ENCODE results near the gene CORO2B. TPM values are rescaled to one million over a fixed set of nuclear protein-coding genes. Genes with fewer than 3 reads are reported as not detected.

The CORO2B gene
- polyA plus RNA-seq, 1 donor = 4.7 TPM

DNA sequence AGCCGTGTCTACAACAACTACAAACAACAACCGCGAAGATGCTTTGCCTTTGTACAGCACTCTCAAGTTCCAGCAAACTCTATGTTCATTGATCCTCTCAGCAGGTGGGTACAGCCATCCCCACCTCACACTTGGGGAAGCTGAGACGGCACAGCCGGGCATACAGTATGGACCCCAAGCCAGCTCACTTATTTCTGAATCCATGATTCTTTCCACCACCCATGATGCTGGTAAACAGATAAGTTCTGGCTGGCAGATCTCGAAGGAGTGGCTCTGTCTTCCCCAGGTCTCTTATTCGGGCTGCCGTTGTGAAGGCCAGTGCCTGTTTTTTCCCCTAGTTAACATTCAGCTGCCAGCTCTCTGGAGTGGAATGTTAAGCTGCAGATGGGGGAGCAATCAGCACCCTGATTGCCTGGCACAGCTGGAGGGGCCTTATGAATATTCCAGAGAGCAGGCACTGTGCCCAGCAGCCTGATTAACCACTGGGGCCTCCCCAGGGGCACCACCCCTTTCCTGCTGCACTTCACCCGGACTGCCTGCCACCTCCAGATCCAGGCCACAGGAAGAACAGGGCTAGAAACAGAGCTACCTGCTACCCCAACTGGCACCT lies 73.2 kb downstream of the CORO2B start:
- no peak for DNase-seq

DNA sequence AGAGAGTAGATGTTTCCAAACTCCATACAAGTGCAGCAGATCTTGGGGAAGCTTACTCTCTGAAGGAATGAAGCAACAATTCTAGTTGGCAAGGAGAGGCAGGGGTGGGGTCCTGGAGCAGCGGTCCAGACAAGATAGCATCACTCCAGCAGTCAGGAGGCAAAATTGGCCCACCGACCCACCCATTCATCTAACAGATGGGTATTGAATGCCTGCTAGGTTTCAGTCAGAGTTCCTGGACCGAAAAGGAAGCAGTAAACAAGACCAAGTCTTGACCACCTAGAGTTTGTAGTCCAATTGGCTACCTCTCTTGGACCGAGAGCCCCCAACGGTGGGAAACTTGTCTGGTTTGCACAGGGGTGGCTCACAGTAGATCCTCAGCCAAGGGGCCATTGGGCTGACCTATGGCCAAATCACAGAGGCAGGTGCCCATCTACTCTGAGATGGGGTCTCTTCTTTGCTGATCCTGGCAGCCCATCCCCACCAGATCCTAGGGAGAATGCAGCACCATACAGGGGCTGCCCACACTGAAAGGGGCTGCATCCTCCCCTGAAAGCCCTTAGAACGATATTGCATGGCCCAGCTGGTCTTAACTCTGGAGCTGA lies 74.3 kb downstream of the CORO2B start:
- DNase-seq = no peak

DNA sequence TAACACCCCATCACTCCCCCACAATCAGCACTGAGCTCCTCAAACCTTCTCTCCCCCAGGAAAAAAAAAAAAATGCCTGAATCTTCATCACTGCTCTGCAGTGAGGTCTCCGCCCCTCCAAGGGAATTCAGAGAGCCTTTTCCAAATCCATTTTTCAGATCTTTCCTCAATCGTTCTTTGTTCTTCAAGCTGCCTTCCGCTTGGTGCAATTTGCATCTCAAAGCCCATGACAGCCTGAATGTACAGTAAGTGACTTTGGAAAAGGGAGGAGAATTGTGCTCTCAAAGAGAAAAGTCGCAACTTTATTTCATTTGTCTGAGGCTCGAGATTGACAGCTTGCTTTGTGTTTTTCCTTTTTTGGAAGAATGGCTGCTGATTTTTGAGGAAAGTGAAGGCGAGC lies 75.0 kb downstream of the CORO2B start:
- no peak for DNase-seq

DNA sequence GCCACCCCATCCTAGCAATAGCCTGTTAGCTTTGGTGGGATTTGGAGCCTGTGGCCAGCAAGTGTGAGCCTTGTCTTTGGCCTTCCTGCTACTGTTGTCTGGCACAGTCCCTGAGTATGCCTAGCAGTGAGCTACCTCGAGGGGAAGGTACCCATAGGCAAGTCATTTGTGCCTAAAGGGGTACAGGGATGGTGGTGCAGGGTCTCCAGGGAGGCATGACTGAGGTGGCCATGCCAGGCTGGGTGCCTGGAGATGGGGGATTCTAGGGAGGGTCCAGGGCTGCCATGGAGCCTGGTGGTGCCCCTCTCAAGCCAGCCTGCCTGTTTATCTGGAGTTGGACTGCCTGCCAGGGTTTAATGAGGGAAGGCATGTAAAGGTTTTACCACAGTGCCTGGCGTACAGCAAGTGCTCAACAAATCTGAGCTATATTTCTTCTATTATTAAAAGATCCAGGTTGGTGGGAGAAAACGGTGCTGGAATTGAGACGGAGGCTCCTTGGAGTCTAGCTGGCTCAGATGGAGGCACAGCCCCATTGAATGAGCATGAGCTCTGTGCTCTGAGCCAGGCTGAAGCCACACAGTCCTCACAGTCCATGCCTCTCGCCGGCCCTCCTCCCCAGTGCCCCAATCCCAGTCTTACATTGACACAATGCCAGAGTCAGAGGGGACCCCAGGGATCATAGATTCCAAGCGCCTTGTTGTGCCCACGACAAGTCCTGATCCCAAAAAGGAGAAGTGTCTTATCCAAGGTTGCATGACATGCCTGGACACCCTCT lies 76.2 kb downstream of the CORO2B start:
- DNase-seq = no peak

DNA sequence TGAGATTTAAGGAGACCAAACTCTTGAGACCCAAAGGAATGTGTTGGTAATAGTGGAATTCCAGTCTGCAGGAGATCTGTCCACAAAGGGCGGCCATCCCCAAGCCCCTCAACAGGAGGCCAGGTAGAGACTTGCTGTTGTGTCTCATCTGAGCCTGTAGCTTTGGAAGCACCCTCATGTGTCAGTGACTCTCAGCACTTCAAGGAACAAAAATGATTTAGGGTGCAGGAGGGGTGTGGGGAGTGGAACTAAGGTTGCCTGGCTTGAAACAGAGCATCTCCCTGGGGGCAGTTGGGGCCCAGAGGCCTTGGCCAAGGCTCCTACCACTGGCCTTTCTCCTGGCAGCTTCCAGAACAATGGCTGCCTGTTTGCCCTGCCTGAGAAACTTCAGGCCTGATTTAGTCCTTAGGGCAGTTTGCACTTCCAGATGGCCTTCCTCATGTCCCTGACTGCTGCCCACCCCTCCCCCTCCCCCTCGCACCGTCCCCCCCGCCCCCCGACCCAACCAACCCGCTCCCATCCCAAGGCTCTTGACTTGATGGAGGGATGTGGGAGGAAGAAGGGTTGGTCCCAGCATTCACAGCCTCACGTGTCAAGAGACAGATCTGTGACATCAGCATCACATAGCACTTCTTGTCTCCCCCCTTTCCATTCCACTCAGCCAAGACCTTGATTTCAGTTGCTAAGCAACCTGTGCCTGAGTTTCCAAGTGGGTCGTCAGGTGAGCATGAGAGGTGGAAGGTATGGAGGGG lies 77.1 kb downstream of the CORO2B start:
- no peak for DNase-seq

DNA sequence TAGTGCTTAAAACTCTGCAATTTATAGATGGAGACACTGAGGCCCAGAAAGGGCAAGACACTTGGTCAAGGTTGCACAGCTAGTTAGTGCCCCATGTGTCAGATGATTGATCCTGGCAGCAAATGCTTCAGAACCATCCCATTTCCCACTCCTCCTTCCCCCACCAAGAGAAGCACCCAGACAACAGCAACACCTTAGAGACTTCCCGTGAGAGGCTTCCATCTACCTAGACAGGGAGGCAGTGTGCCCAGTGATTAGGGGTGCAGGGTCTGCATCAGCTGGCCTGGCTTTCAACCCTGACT lies 77.6 kb downstream of the CORO2B start:
- DNase-seq = no peak

DNA sequence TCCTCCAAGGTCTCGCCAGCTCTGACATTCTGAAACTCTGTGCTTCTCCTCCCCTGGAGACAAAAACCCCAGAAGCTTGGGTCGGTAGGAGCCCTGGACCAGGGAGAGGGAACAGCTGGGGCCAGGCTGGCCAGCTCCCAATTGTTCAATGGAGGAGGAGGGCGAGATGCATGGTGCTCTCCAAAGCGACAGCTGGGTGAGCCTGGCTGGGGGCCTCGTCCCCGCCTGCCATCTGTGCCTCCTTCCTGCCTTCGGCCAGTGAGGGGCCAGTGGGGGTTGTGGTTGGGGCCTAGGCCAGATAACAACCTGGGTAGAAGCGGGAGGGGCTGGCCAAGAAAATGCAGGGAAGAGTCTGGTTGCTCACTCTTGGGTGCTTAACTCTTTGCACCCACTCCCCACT lies 79.4 kb downstream of the CORO2B start:
- no peak for DNase-seq

DNA sequence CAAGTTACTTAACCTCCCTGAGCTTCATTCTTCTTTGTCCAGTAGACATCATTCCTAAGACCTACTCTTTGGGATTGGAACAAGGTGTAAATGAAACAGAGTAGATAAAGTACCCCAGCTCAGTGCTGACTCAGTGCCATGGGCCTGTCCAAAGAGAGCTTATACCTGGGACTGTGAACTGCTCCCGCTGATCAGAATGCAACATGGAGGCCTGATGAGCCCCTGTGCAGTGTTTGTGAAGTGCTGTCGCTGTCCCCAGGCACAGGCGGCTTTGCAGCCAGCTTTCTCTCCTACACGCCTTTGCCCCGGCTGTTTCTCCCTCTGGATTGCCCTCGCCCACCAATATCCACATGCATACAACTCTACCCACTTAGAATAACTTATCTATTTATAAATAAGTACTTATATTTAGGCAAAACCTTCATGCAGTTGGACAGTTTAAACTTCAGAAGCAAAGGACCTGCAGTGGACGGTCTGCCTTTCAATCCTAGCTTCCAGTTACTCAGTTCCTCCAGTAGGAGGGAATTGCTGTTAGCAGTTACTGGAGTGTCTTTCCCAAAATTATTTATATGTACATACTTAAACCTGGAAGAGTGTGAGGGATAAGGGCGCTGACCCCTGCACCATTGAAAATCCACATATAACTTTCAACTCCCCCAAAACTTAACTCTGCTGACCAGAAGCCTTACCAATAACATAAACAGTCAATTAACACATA lies 80.0 kb downstream of the CORO2B start:
- no peak for DNase-seq

DNA sequence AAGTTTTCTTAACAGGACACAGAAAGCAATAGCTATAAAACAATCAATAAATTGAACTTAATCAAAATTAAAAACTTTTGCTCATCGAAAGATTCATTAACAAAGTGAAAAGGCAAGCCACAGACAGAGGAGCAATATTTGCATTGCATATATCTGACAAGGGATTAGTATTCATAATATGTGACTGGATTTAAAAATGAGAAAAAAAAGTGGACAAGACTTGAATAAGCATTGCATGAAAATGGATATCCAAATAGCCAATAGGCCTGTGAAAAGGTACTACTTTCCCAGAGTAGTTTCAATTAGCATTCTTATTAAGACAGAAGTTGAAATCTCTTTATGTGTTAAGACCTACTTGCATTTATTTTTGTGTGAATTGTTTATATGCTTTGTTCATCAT lies 84.7 kb downstream of the CORO2B start:
- no peak for DNase-seq

DNA sequence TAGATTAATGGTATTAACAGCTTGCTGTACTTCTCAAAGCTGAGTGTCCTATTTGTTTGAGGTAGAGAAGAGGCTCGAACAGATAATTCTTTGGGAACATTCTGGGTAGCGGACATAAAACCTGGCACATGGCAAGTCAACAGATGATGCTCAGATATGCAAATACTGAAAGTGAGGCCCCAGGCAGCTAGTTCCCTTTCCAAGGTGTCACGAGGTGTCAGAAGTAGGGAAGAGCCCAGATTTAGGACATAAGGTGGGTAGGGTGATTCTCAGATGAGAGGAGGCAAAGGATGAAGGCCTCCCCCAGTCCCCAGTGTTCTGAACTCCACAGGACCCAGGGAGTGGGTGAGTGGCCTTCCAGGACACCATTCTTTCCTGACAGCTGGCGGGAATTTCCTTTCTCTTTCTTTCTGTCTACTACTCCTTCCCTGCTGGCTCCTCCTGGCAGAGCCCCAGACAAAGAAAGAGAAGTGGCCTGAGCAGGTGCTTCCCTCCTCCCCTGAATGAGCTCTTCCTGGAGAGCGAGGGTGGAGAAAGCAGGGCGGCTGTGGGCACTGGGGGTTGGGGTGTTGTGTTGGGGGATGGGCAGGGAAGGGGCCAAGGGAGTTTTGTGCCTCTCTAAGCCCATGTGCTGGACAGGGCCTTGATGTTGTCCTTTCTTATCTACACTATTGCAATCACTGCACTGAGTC lies 87.5 kb downstream of the CORO2B start:
- DNase-seq = no peak

DNA sequence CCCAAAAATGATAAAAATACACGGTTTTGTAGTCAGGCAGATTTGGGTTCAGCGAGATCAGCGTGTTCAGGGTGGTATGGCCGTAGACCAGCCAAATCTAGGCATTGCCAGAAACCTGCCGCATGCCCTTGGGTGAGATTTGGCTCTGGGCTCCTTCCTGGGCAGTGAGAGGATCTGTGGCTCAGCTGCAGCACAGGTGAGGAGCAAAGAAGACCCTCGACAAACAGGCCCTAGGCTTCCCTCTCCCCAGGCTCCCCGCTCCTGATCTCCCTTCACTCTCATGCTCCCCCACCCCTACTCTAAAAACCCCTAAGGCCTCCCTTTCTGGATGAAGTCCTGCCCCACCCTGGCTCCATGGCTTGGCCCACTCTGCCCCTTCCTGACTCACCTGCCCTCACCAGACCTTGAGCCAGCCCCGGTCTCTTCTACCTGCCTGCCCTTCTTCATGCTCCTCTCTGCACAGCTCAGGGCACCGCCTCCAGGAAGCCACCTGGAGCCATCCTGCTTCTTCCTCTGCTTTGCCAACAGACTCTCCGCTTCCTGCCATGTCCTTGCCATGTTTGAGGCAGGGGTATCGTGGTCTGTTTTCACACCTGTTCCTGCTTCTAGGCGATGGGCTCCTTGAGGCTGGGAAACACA lies 88.1 kb downstream of the CORO2B start:
- DNase-seq = no peak

DNA sequence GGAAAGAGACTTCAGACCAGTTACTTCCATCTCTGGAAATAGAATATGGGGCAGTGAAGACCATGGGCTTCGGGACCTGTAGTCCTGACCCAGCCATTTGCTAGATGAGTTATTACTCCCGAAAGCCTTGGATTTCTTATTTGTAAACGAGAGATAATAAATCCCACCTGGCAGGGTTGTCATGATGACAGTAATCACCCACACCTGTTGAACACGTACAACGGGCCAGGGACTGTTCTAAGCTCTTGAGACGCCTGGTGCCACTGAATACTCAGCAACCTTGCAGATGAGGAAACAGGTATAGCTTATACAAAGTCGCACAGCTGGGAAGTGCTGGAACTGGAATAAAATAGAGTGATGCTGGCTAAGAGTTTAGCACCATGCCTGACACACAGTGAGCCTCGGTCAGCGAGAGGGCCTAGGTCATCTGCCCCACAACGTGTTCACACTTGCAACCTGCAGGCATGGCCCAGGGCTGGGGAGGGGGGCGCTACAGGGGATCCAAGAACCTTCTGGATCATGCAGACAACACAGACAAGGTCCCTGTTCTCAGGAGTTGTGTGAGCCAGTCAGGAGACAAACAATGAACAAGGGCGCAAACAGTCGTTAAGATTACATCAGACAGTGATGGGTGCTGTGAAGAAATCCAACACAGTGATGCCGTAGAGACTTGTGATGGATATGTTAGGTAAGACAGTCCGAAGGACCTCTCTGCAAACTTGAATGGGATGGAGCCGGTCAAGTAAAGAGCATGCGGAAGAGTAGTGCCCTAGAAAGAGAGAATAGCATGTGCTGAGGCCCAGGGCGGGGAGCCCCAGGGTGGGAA lies 89.2 kb downstream of the CORO2B start:
- no peak for DNase-seq

DNA sequence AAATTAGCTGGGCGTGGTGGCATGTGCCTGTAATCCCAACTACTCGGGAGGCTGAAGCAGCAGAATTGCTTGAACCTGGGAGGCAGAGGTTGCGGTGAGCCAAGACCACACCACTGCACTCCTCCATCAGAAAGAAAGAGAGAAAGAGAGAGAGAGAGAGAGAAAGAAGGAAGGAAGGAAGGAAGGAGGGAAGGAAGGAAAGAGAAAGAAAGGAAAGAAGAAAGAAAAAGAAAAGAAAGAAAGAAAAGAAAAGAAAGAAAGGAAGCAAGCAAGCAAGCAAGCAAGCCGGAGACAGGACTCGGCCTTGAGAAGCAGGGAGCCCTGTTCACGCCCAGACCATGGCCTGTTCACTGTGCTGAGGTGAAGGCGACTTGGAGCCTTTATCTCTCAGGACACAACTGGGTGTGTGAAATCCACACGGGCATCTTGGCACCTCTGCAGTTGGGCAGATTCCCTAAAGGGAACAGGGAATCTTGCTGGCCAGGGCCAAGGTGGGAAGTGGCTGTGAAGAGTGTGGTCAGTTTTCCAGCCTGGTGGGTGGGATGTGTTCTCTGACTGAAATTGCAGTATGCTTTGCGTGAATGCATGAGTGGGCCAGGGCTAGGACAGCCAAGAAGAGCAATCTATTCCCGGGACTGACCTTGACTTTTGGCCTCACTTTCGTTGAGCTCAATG lies 90.3 kb downstream of the CORO2B start:
- DNase-seq = no peak

DNA sequence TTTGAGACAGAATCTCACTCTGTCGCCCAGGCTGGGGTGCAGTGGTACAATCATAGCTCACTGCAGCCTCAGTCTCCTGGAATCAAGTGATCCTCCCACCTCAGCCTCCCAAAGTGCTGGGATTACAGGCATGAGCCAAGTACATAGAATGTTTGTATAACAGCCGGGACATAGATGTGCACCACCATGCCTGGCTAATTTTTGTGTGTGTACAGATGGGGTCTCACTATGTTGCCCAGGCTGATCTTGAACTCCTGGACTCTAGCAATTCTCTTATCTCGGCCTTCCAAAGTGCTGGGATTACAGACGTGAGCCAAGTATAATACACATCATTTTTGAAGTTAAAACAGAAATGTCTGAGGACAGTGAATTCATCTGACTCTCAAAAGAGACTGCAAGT lies 93.5 kb downstream of the CORO2B start:
- no peak for DNase-seq

DNA sequence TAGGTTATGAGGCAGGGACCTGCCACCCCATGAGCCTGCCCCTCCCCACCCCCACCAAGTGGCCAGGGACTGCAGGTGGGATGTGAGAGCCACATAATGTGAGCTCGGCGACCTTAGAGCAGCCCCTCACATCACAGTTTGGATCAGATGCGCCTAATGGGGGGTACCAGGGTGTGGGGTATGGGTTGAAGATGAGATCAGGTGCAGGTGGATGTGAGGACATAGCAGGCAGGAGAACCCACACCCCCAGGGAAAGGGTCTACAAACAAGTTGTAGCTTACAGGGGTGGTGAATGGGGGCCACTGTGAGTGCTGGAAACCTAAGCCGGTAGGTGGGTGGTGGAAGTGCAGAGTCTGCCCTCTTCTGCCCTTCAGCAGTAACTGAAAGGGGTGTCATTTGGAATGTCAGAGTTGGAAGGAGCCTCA lies 94.0 kb downstream of the CORO2B start:
- no peak for DNase-seq

DNA sequence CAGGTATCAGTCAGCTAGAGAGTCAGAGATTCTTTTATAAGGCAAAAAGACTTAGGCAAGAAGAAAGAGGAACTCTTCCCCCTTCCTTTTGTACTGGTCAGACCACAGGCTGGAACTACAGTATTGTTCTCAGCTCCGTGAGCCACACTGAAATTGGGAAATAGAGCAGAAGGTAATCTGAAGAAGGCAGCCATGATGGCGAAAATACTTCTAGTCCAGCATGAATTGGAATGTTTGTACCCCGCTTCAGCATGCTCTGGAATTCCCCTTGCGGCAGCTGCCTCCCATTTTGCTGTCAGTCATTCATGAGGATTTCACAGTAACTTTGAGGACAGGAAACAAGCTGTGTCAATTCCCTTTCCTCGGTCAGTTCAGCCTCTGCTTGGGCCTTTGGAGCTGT lies 96.2 kb downstream of the CORO2B start:
- DNase-seq = no peak

DNA sequence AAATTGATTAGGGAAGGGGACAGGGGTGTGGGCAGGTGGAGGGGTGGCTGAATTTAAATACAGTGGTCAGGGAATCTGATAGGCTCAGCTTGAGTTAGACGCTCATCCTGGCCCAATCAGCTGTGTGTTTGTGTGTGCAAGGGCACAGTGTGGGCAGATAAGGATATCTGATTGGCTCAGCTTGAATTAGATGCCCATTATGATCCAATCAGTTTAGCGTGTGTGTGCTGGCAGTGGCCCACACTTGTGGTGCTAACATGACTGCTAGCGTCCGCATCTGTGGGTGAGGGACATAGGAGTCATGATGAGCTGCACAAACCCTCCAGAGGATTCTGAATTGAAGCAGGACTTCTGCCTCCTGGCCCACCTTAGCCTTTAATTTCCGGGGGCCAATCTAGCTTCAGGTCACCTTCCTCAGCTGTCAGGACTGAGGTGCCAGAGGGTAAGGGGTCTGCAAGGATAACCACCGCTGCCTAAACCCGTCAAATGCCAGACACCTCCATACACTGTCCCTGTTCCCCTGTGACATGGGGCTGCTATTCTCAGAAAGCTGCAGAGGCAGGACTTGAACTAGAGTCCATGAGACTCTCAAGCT lies 97.3 kb downstream of the CORO2B start:
- no peak for DNase-seq

DNA sequence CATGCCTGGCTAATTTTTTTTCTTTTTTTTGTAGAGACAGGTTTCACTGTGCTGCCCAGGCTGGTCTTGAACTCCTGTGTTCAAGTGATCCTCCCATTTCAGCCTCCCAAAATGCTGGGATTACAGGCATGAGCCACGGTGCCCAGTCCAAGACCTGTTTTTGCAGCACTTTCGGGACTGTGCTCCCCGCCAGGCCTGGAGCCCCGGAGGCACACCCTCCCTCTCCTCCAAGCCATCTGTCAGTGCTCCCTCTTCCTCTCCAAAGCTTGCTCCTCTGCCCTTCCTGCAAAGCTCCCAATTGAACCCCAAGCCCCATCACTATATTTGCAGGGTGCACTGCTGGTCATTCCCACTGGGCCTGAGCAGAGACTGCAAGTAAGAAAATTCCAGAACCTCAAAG lies 98.1 kb downstream of the CORO2B start:
- no peak for DNase-seq

DNA sequence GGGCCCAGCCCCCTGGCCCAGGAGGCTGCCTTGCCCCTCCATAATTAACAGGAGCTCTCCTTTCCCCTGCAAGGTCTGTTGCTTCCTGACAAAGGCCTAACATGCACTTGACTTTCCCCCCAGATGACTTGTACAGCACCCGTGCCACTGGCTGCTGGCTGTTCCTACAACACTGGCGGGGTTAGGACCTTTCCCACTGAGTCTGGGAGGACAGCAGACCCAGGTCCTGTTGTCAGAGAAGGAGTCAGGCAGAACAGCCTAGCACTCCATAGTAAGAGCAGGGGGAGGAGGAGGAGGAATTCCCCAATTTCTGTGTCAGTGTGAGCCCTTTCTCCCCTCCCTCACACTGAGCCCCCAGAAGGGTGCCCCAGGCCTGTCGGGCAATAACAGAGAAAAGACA lies 99.2 kb downstream of the CORO2B start:
- no peak for DNase-seq

DNA sequence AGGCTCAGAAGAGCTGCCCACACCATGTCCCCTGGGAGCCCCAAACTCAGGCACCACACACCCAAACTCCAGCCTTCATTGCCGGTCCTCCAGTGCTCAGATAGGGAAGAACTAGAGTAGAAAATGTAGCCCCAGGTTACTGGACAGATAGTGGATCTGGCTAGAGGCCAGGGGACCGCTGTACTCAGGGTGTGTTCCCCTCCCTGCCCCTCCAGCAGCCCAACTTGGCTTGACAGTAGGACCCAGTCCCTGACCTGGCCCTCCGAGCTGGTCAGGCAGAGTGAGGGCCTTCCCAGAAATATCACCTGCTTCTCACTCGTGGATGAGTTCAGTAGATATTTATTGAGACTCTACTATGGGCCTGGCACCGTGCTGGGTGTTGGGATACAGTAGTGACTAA lies 100.0 kb downstream of the CORO2B start:
- no peak for DNase-seq
